Heart left ventricle (tissue), 13 donors: ENCODE measurements around the gene DGKB.

Source experiments
- POLR2A ChIP-seq, 2 donors: fragments of 450-650 bp; IDR thresholded peaks; one replicate each; pipeline ENCODE4 v1.6.1; 2017; ENCODE audit warnings: antibody characterized with exemption in 2 of 2, mild to moderate bottlenecking in 2 of 2, moderate library complexity in 2 of 2
- TF ChIP-seq, protein P1 (sequence below), 12 donors: fragments of 200-600 bp; sonication (generic) in 4 of 12; IDR thresholded peaks; one replicate each; pipeline versions ENCODE4 v1.5.0 to v1.8.0; 2018 to 2022; ENCODE audit warnings: antibody characterized with exemption in 12 of 12, mild to moderate bottlenecking in 5 of 12
- donor health status: ischemic (EF 13 %, LVEDD 7.1; RV severe dilation, severe dysfunction).
- donor health status: DM: no; HTN: yes; CAD: no.
- donor health status: DM: no; HTN: no; CAD: no.
- donor health status: ischemic (EF 25% LVEDD 6.9; RV normal size, moderate dysfunction).
- donor health status: ischemic (EF 25% LVEDD 5.7; RV mildly dilated, moderate dysfunction).
- donor health status: ischemic (EF 35%, LVEDD 5.7; RV mildly dilated, moderate dysfunction).
- donor health status: nonischemic (EF 11% LVEDD 7.7; RV severe dilation, severe dysfunction).
- donor health status: DM: yes; HTN: yes; CAD: no.
- donor health status: PGD.
- donor health status: ischemic (EF 29% LVEDD 5.4; RV normal size, mild dysfunction).
- donor health status: nonischemic (EF 23%, LVEDD 6.1; RV moderate dilation, normal function).

DNA sequence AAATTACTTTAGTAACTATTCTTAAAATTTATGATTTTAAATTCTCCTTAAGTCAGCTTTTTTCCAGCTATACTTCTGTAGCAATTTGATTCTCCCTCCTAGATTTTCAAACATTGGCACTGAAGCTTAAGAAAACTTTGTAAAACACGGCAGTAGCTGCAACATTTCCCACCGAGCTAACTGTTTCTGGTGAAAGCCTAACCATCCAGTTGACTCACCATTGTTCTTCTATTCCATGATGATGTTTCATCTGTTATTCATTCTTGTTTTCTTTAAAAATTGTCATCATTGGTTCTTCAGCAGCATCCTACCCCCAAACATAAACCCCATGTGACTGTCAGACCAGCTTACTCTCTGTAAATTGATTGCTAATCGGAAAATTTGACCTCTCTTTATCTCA lies 312.3 kb downstream of the DGKB start:
- TF ChIP-seq POLR2A (IDR thresholded peaks at IDR 0.05) = no peak
- TF ChIP-seq, protein P1, sequence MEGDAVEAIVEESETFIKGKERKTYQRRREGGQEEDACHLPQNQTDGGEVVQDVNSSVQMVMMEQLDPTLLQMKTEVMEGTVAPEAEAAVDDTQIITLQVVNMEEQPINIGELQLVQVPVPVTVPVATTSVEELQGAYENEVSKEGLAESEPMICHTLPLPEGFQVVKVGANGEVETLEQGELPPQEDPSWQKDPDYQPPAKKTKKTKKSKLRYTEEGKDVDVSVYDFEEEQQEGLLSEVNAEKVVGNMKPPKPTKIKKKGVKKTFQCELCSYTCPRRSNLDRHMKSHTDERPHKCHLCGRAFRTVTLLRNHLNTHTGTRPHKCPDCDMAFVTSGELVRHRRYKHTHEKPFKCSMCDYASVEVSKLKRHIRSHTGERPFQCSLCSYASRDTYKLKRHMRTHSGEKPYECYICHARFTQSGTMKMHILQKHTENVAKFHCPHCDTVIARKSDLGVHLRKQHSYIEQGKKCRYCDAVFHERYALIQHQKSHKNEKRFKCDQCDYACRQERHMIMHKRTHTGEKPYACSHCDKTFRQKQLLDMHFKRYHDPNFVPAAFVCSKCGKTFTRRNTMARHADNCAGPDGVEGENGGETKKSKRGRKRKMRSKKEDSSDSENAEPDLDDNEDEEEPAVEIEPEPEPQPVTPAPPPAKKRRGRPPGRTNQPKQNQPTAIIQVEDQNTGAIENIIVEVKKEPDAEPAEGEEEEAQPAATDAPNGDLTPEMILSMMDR (IDR thresholded peaks at IDR 0.05) = no peak
